Activated CD8-positive, alpha-beta memory T cell treated with anti-CD3 and anti-CD28 coated beads, Interleukin-2, amount 10 ng/mL, durations not matched to agents 7 days and 5 days (primary cell): ENCODE results near the gene WWOX. TPM values are rescaled to one million over a fixed set of nuclear protein-coding genes. Genes with fewer than 3 reads are reported as not detected.
A peak's percentile ranks its signal among the peaks of the same experiment; 100 is the strongest.

ENCODE experiments used
- ATAC-seq: fragments of 150-1000 bp; cut with Tn5 transposase; one replicate; pipeline ENCODE4 v1.10.0; 2021; ENCODE audit warnings: moderate library complexity
- CTCF ChIA-PET: fragments of 350-600 bp; sonication (Branson Sonifier 250); formaldehyde crosslinking; loops from one replicate; lab custom pipeline; 2021; ENCODE audit warnings: antibody characterized with exemption; lab: Charles Lee
- DNase-seq: peaks from one replicate; pipeline ENCODE4 v3.0.0-alpha.2; 2020
- H3K27ac Mint-ChIP-seq: one replicate; pipeline ENCODE4 v1.8.0; 2021; ENCODE audit warnings: mild to moderate bottlenecking, mixed read lengths
- H3K27me3 Mint-ChIP-seq: one replicate; pipeline ENCODE4 v1.8.0; 2021; ENCODE audit warnings: mixed read lengths
- H3K36me3 Mint-ChIP-seq: one replicate; pipeline ENCODE4 v1.8.0; 2021; ENCODE audit warnings: mild to moderate bottlenecking, mixed read lengths
- H3K4me1 Mint-ChIP-seq: one replicate; pipeline ENCODE4 v1.8.0; 2021; ENCODE audit warnings: mixed read lengths
- H3K4me3 Mint-ChIP-seq: one replicate; pipeline ENCODE4 v1.8.0; 2021; ENCODE audit warnings: mild to moderate bottlenecking, moderate library complexity, mixed read lengths
- H3K9me3 Mint-ChIP-seq: one replicate; pipeline ENCODE4 v1.8.0; 2022; ENCODE audit warnings: low read depth, mixed read lengths
- total RNA-seq, 2 experiments: library from RNA; stranded (reverse); gene quantifications; one replicate each; pipeline ENCODE4 v1.2.3, GENCODE V29; 2021

The WWOX gene
- total RNA-seq, 2 experiments from 2014 or later, result 25.2 to 38.8 TPM

GRCh38 chr16:78998879-78999278 is 899.4 kb downstream of the WWOX start:
- Mint-ChIP-seq H3K9me3 (no peaks in the 10 kb centered on the region), H3K4me1 (peaks cover 2% of the 10 kb centered on the region), H3K4me3 (no peak overlapping the region), H3K27ac (no peak overlapping the region), H3K36me3 (no peaks in the 10 kb centered on the region), H3K27me3 (no peaks in the 10 kb centered on the region)
- CTCF ChIA-PET, result no interaction called here
- DNase-seq (no peak), ATAC-seq (no peak)

GRCh38 chr16:79001156-79001967 is 901.9 kb downstream of the WWOX start:
- ATAC-seq, result no peak
- no peaks in the 10 kb centered on the region for H3K36me3 Mint-ChIP-seq

GRCh38 chr16:79003026-79003609 is 903.7 kb downstream of the WWOX start:
- H3K27ac Mint-ChIP-seq, result no peak overlapping the region
- CTCF ChIA-PET, result no interaction called here
- H3K27me3 Mint-ChIP-seq, result no peaks in the 10 kb centered on the region
- H3K4me3 Mint-ChIP-seq, result no peak overlapping the region
- ATAC-seq, result no peak
- no peaks in the 10 kb centered on the region for H3K36me3 Mint-ChIP-seq
- no peak for DNase-seq
- peaks cover 13% of the 10 kb centered on the region for H3K4me1 Mint-ChIP-seq
- H3K9me3 Mint-ChIP-seq, result no peaks in the 10 kb centered on the region

More at GRCh38 chr16:79001156-79001967, 901.9 kb downstream of the WWOX start:
- CTCF ChIA-PET, result interaction anchor here (0.6 kb wide), 1 partner anchor 211 kb away, joined by 3 read pairs; no protein-coding TSS in a partner anchor
- H3K27me3 Mint-ChIP-seq, result no peaks in the 10 kb centered on the region
- H3K27ac Mint-ChIP-seq, result no peak overlapping the region
- H3K4me1 Mint-ChIP-seq, result no peaks in the 10 kb centered on the region
- H3K4me3 Mint-ChIP-seq, result no peak overlapping the region
- no peak for DNase-seq
- H3K9me3 Mint-ChIP-seq, result no peaks in the 10 kb centered on the region

GRCh38 chr16:79004309-79004708 is 904.9 kb downstream of the WWOX start:
- DNase-seq (no peak), ATAC-seq (no peak)
- Mint-ChIP-seq H3K4me3 (no peak overlapping the region), H3K27ac (no peak overlapping the region), H3K27me3 (no peaks in the 10 kb centered on the region), H3K9me3 (no peaks in the 10 kb centered on the region), H3K36me3 (peaks cover 1% of the 10 kb centered on the region), H3K4me1 (peaks cover 13% of the 10 kb centered on the region)
- CTCF ChIA-PET, result no interaction called here

- Mint-ChIP-seq H3K4me1 (peaks cover 13% of the 10 kb centered on the region), H3K4me3 (no peak overlapping the region), H3K36me3 (peaks cover 1% of the 10 kb centered on the region), H3K27ac (no peak overlapping the region), H3K9me3 (no peaks in the 10 kb centered on the region), H3K27me3 (no peaks in the 10 kb centered on the region)
- CTCF ChIA-PET, result no interaction called here
- ATAC-seq (no peak), DNase-seq (no peak)
These were observed 905.6 kb downstream of the WWOX start for GRCh38 chr16:79005096-79005495.

GRCh38 chr16:79006206-79006605 is 906.8 kb downstream of the WWOX start:
- Mint-ChIP-seq H3K9me3 (no peaks in the 10 kb centered on the region), H3K36me3 (peaks cover 1% of the 10 kb centered on the region), H3K4me1 (peaks cover 13% of the 10 kb centered on the region), H3K27me3 (no peaks in the 10 kb centered on the region), H3K4me3 (no peak overlapping the region), H3K27ac (no peak overlapping the region)
- CTCF ChIA-PET, result no interaction called here
- no peak for DNase-seq
- ATAC-seq, result no peak

- H3K27ac Mint-ChIP-seq, result no peak overlapping the region
- peaks cover 1% of the 10 kb centered on the region for H3K36me3 Mint-ChIP-seq
These were observed 907.3 kb downstream of the WWOX start for GRCh38 chr16:79006765-79007164.

GRCh38 chr16:79007614-79008013 is 908.2 kb downstream of the WWOX start:
- H3K36me3 Mint-ChIP-seq, result peaks cover 1% of the 10 kb centered on the region
- DNase-seq (no peak), ATAC-seq (peak; percentile 66)
- no peak overlapping the region for H3K27ac Mint-ChIP-seq
- H3K4me3 Mint-ChIP-seq, result no peak overlapping the region
- H3K9me3 Mint-ChIP-seq, result no peaks in the 10 kb centered on the region
- H3K4me1 Mint-ChIP-seq, result peaks cover 21% of the 10 kb centered on the region
- CTCF ChIA-PET, result no interaction called here
- no peaks in the 10 kb centered on the region for H3K27me3 Mint-ChIP-seq

More at GRCh38 chr16:79006765-79007164, 907.3 kb downstream of the WWOX start:
- Mint-ChIP-seq H3K4me1 (peaks cover 13% of the 10 kb centered on the region), H3K9me3 (no peaks in the 10 kb centered on the region), H3K27me3 (no peaks in the 10 kb centered on the region), H3K4me3 (no peak overlapping the region)
- DNase-seq (no peak), ATAC-seq (no peak)
- CTCF ChIA-PET, result no interaction called here

GRCh38 chr16:79008036-79008868 is 908.8 kb downstream of the WWOX start:
- Mint-ChIP-seq H3K36me3 (peaks cover 1% of the 10 kb centered on the region), H3K27me3 (no peaks in the 10 kb centered on the region), H3K4me1 (peaks cover 26% of the 10 kb centered on the region), H3K9me3 (no peaks in the 10 kb centered on the region), H3K27ac (no peak overlapping the region), H3K4me3 (no peak overlapping the region)
- DNase-seq, result no peak
- CTCF ChIA-PET, result no interaction called here
- no peak for ATAC-seq

- peaks cover 27% of the 10 kb centered on the region for H3K4me1 Mint-ChIP-seq
- peaks cover 1% of the 10 kb centered on the region for H3K36me3 Mint-ChIP-seq
- H3K27me3 Mint-ChIP-seq, result no peaks in the 10 kb centered on the region
- CTCF ChIA-PET, result no interaction called here
- no peak overlapping the region for H3K4me3 Mint-ChIP-seq
- H3K27ac Mint-ChIP-seq, result no peak overlapping the region
- no peak for DNase-seq
- H3K9me3 Mint-ChIP-seq, result no peaks in the 10 kb centered on the region
- no peak for ATAC-seq
These were observed 909.4 kb downstream of the WWOX start for GRCh38 chr16:79008869-79009179.

- peaks cover 27% of the 10 kb centered on the region for H3K4me1 Mint-ChIP-seq
- H3K9me3 Mint-ChIP-seq, result no peaks in the 10 kb centered on the region
- ATAC-seq (no peak), DNase-seq (no peak)
- CTCF ChIA-PET, result no interaction called here
- H3K27me3 Mint-ChIP-seq, result no peaks in the 10 kb centered on the region
- no peak overlapping the region for H3K4me3 Mint-ChIP-seq
- peaks cover 1% of the 10 kb centered on the region for H3K36me3 Mint-ChIP-seq
- H3K27ac Mint-ChIP-seq, result no peak overlapping the region
These were observed 910.4 kb downstream of the WWOX start for GRCh38 chr16:79009896-79010295.

GRCh38 chr16:79011282-79011681 is 911.8 kb downstream of the WWOX start:
- Mint-ChIP-seq H3K27me3 (no peaks in the 10 kb centered on the region), H3K4me1 (peaks cover 27% of the 10 kb centered on the region), H3K27ac (no peak overlapping the region), H3K4me3 (no peak overlapping the region), H3K36me3 (peaks cover 1% of the 10 kb centered on the region), H3K9me3 (no peaks in the 10 kb centered on the region)
- no peak for DNase-seq
- CTCF ChIA-PET, result no interaction called here
- ATAC-seq, result no peak

- CTCF ChIA-PET, result no interaction called here
- H3K4me3 Mint-ChIP-seq, result no peak overlapping the region
These were observed 913.4 kb downstream of the WWOX start for GRCh38 chr16:79012671-79013434.

More at GRCh38 chr16:79012671-79013434, 913.4 kb downstream of the WWOX start:
- H3K9me3 Mint-ChIP-seq, result no peaks in the 10 kb centered on the region
- no peak for DNase-seq
- no peaks in the 10 kb centered on the region for H3K27me3 Mint-ChIP-seq
- peaks cover 14% of the 10 kb centered on the region for H3K4me1 Mint-ChIP-seq
- peaks cover 1% of the 10 kb centered on the region for H3K36me3 Mint-ChIP-seq
- peak; percentile 27 for ATAC-seq
- H3K27ac Mint-ChIP-seq, result no peak overlapping the region
